NCI-H2107 treated with DMSO at 0.1 percent for 48 hours (cell line): ENCODE measurements around the gene LMBRD1.
A peak's percentile ranks its signal among the peaks of the same experiment; 100 is the strongest.

Experiments
- DNase-seq: peaks from one replicate; lab custom pipeline; 2025; ENCODE audit not compliant: unreplicated experiment; lab: John Stamatoyannopoulos, UW

Gene LMBRD1

DNA sequence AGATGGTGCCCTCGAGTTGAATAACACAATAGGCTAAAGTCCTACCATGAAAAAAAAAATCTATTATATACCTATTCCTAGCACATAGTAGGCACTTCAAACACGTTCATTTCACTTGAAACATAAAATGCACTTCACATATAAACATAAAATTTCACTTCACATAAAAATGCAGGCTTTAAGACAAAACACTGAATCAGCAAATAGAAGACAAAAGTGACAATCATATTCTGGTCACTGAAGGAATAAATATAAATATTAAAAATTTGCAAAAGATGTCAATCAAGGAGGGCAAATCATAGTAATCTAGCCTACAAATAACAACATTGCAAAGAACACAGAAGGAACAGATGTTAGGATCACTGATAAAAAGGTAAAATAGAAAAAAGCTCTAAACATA lies 153.1 kb downstream of the LMBRD1 start:
- no peak for DNase-seq

DNA sequence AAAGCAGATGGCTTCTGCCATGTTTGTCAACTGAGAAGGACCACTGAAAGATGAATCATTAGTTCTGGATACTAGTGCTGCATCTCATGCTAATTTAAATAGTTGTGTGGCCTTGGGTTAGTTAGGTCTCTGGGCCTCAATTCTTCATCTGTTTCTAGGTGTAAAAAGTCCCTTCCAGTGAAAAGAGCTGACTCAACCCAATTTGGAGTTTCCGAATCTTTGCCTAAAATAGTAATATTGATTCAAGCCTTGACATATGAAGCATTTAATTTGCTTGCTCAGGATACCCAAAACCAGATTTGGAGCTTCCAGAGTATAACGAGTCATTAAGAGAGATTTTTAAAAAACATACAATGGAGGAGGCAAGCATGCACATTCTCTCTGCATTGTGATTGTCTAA lies 163.9 kb downstream of the LMBRD1 start:
- DNase-seq: no peak

DNA sequence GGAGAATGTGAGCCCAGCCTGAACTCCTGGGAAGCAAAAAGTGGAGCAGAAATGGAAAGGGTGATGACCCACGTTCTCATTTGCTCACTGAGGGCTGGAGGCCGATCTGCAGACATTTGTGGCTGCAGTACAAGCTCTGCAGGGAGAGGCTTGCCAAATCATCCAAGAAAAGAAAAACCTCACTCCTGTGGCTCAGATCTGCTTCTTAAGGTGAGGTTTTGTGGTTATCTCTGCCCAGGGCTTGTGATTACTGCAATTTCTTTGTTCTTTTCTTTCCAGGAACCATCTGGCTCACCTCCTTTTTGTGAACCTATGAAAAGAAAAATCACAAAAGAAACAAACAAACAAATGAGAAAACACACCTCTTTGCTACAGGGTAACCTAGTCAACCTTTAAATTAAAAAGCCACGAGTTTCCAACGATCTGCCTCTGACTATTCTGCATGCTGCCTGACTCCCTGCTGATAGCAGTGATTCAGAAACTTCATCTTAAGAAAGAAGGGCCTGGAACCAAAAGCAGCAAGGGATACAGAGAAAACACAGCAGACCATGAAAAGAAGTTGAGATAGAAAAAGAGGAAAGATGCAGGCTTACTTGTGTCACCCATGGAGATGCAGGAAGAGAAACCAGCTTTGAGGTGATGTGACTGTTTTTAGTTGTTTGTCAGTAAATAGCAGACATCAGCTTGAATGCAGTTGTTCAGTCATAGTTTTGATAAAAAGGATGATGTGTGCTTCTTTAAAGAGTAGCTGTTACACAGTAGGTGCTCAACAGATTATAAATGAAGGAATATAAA lies 165.1 kb downstream of the LMBRD1 start:
- DNase-seq: peak; percentile 55

DNA sequence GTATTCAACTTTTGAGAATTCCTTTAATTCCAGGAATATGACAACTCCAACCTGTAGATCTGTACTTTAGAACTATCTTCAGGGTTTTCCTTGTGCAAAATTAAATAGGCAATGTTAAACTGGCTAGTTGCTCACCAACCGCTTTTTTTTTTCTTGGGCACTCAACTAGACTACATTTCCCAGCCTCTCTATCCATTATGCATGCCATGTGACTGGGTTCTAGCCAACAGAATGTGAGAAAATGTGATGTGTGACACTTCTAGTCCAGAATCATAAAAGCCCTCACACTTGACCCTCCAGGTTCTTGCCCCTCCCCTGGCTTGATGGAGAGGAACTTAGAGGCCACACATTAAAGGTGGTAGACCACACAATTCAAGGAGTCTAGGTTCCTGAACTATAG lies 166.0 kb downstream of the LMBRD1 start:
- no peak for DNase-seq

DNA sequence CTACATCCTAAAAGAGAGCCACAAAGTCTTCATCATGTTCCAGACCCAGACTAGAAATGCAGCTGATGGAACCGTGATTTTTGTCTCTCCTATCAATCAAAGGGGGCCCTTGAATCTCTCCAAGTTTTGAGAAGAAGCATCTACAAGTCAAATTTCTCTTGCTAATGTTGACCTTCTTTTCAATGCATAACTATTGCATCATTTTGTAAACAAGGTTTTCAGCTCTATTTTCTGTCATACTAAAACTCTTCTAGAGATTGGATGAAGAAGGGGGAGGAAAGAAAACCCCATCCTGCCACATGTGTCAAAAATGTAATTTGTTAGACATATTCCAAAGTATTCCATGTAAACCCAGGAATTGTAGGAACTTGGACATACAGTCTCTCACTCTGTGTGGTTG lies 169.2 kb downstream of the LMBRD1 start:
- no peak for DNase-seq

DNA sequence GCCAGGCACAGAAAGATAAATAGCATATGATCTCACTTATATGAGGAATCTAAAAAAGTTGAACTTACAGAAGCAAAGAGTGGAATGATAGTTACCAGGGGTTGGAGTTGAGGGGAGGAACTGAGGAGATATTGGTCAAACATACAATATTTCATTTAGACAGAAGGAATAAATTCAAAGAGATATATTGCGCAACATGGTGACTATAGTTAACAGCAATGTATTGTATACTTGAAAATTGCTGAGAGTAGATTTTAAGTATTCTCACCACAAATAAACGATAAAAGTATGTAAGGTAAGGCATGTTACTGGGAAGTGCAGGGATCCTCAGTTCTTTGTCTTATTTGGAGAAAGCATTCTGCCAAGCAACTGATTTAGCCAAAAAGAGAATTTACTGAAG lies 171.9 kb downstream of the LMBRD1 start:
- DNase-seq: no peak
